SK-N-SH (cell line): Measurements from ENCODE around the gene FAM184B. TPM values are rescaled to one million over a fixed set of nuclear protein-coding genes. Genes with fewer than 3 reads are reported as not detected.

ENCODE experiments used
- CTCF ChIA-PET: fragments of 300-600, 350-600 bp; formaldehyde crosslinking; extraction: SDS; loops from one replicate; lab custom pipeline; 2021; lab: Yijun Ruan, JAX
- POLR2A ChIA-PET: fragments of 350-600 bp; sonication (Branson Sonifier 250); formaldehyde crosslinking; extraction: SDS; loops from one replicate; lab custom pipeline; 2020; ENCODE audit warnings: antibody characterized with exemption, inconsistent platforms; lab: Yijun Ruan, JAX
- DNase-seq: peaks from one replicate; pipeline ENCODE4 v3.0.0; 2012
- H2AFZ ChIP-seq: fragments of 200-600 bp; sonication (generic); 2 replicates; pipeline ENCODE4 v1.8.1; 2016; ENCODE audit warnings: antibody characterized with exemption, mild to moderate bottlenecking, low read depth
- H3F3A ChIP-seq: fragments of 200-600 bp; sonication (generic); replicated peaks from 2 replicates; pipeline ENCODE3; 2016; ENCODE audit warnings: antibody characterized with exemption, mild to moderate bottlenecking; ENCODE audit not compliant: insufficient read depth
- H3K27ac ChIP-seq, 2 experiments: fragments of 200-500 bp in 1 of 2; fragments of 200-600 bp in 1 of 2; sonication (Bioruptor generic) in 1 of 2; sonication (generic), shearing (Covaris generic) in 1 of 2; 2 replicates each; pipeline versions ENCODE4 v1.5.1 to v1.6.1; 2014 to 2016; ENCODE audit warnings: low read depth in 2 of 2, inconsistent platforms in 1 of 2, low read length in 1 of 2, mild to moderate bottlenecking in 1 of 2, mixed read lengths in 1 of 2
- H3K27me3 ChIP-seq: fragments of 200-600 bp; sonication (generic), shearing (Covaris generic); 2 replicates; pipeline ENCODE4 v1.6.1; 2016; ENCODE audit warnings: mixed run types; ENCODE audit not compliant: insufficient read depth
- H3K36me3 ChIP-seq, 2 experiments: fragments of 200-500 bp in 1 of 2; fragments of 200-600 bp in 1 of 2; sonication (Bioruptor generic) in 1 of 2; sonication (generic) in 1 of 2; replicated peaks in 1 of 2; 2 replicates each; pipeline versions ENCODE3 to v1.5.1; 2014 to 2016; ENCODE audit warnings: low read length in 1 of 2, mild to moderate bottlenecking in 1 of 2; ENCODE audit not compliant: insufficient read depth in 2 of 2, control insufficient read depth in 1 of 2
- H3K4me1 ChIP-seq, 2 experiments: fragments of 200-500 bp in 1 of 2; fragments of 200-600 bp in 1 of 2; sonication (Bioruptor generic) in 1 of 2; sonication (generic), shearing (Covaris generic) in 1 of 2; 2 replicates each; pipeline versions ENCODE4 v1.5.1 to v1.6.1; 2014 to 2016; ENCODE audit warnings: low read depth in 1 of 2, low read length in 1 of 2, mixed run types in 1 of 2; ENCODE audit not compliant: insufficient read depth in 2 of 2, control insufficient read depth in 1 of 2
- H3K4me2 ChIP-seq: fragments of 200-600 bp; sonication (generic), shearing (Covaris generic); 2 replicates; pipeline ENCODE4 v1.6.1; 2017; ENCODE audit warnings: mixed run types
- H3K4me3 ChIP-seq, 2 experiments: fragments of 200-500 bp in 1 of 2; fragments of 200-600 bp in 1 of 2; sonication (Bioruptor generic) in 1 of 2; sonication (generic), shearing (Covaris generic) in 1 of 2; 2 replicates each; pipeline versions ENCODE4 v1.5.1 to v1.8.1; 2014 to 2016; ENCODE audit warnings: low read depth in 2 of 2, inconsistent platforms in 1 of 2, low read length in 1 of 2, mild to moderate bottlenecking in 1 of 2, mixed read lengths in 1 of 2, moderate library complexity in 1 of 2
- H3K79me2 ChIP-seq: fragments of 200-600 bp; sonication (generic); 2 replicates; pipeline ENCODE4 v1.8.1; 2017; ENCODE audit warnings: mild to moderate bottlenecking; ENCODE audit not compliant: insufficient read depth
- H3K9ac ChIP-seq: fragments of 200-600 bp; sonication (generic); 2 replicates; pipeline ENCODE4 v1.6.1; 2017; ENCODE audit warnings: mixed run types
- H3K9me2 ChIP-seq: fragments of 200-600 bp; sonication (generic); 2 replicates; pipeline ENCODE4 v1.6.1; 2017; ENCODE audit warnings: mixed run types
- H3K9me3 ChIP-seq: fragments of 200-600 bp; sonication (generic); 2 replicates; pipeline ENCODE4 v1.6.1; 2017; ENCODE audit warnings: mixed run types, mild to moderate bottlenecking, moderate library complexity
- H4K20me1 ChIP-seq: fragments of 200-600 bp; sonication (generic); 2 replicates; pipeline ENCODE4 v1.6.1; 2017; ENCODE audit warnings: mild to moderate bottlenecking, mixed run types; ENCODE audit not compliant: insufficient read depth
- CTCF ChIP-seq: fragments of 200-600 bp; sonication (generic); IDR thresholded peaks from 2 replicates; pipeline ENCODE4 v1.6.1; 2017; ENCODE audit warnings: antibody characterized with exemption, mild to moderate bottlenecking, moderate library complexity
- EP300 ChIP-seq, 2 experiments: IDR thresholded peaks; 2 replicates each; pipeline versions ENCODE4 v1.4.0 to v1.6.1; 2012; ENCODE audit warnings: borderline replicate concordance in 1 of 2, low read depth in 1 of 2, low read length in 1 of 2
- GABPA ChIP-seq: IDR thresholded peaks from 2 replicates; pipeline ENCODE4 v1.4.0; 2012; ENCODE audit warnings: low read depth, mild to moderate bottlenecking
- IRF3 ChIP-seq: fragments of 150-350 bp; IDR thresholded peaks from 2 replicates; pipeline ENCODE4 v1.6.1; 2016; ENCODE audit warnings: mild to moderate bottlenecking, low read depth, low read length
- MAX ChIP-seq: IDR thresholded peaks from 2 replicates; pipeline ENCODE4 v1.4.0; 2012; ENCODE audit warnings: low read depth
- PBX3 ChIP-seq: IDR thresholded peaks from 2 replicates; pipeline ENCODE4; 2012
- POLR2AphosphoS5 ChIP-seq: IDR thresholded peaks from 2 replicates; pipeline ENCODE4 v1.6.1; 2012; ENCODE audit warnings: low read depth, low read length
- RAD21 ChIP-seq: IDR thresholded peaks from 2 replicates; pipeline ENCODE4 v1.6.1; 2012; ENCODE audit warnings: mild to moderate bottlenecking, low read length
- RFX5 ChIP-seq: IDR thresholded peaks from 2 replicates; pipeline ENCODE4 v1.6.1; 2012; ENCODE audit warnings: mild to moderate bottlenecking, improper control_type of control experiment, low read length
- RXRA ChIP-seq: IDR thresholded peaks from 2 replicates; pipeline ENCODE4 v1.4.0; 2012; ENCODE audit warnings: low read depth, mild to moderate bottlenecking, borderline replicate concordance
- SIN3A ChIP-seq: IDR thresholded peaks from 2 replicates; pipeline ENCODE4 v1.6.1; 2012; ENCODE audit warnings: low read depth, mild to moderate bottlenecking, low read length, moderate library complexity, borderline replicate concordance
- USF1 ChIP-seq: IDR thresholded peaks from 2 replicates; pipeline ENCODE4 v1.4.0; 2012; ENCODE audit warnings: low read depth, borderline replicate concordance
- WGBS: methylation state at CpG from one replicate; pipeline ENCODE4 v1.1.6; 2017; ENCODE audit warnings: low lambda C conversion rate; 5-methylcytosine and 5-hydroxymethylcytosine counted together
- polyA plus RNA-seq, 3 experiments: library from polyadenylated mRNA; depleted of rRNA; stranded (reverse); fragments of >200 nt; gene quantifications; 2 replicates each; pipeline ENCODE4 v1.2.3, GENCODE V29; 2012

FAM184B gene
- polyA plus RNA-seq, 1 of the 3 experiments (the other 2 are of a cell fraction): not detected

GRCh38 chr4:17665852-17666251 lies 115.6 kb downstream of the FAM184B start:
- Histone ChIP-seq H3K9me2 (no peaks in the 10 kb centered on the region), H3K9ac (no peak overlapping the region), H3K4me2 (no peak overlapping the region), H3K9me3 (no peaks in the 10 kb centered on the region), H3K27me3 (no peaks in the 10 kb centered on the region), H3K4me1 (peaks cover 0 to 27% of the 10 kb centered on the region in 2 experiments; a peak in 2 of 4 replicates), H3K36me3 (no peaks in the 10 kb centered on the region), H3F3A (no peaks in the 10 kb centered on the region), H3K4me3 (no peak overlapping the region), H3K79me2 (no peaks in the 10 kb centered on the region), H2AFZ (no peak overlapping the region), H3K27ac (no peak overlapping the region), H4K20me1 (no peaks in the 10 kb centered on the region)
- DNase-seq: no peak
- ChIA-PET CTCF (no interaction called here), POLR2A (no interaction called here)
- no peak for TF ChIP-seq RAD21
- no peak for TF ChIP-seq RFX5
- no peak for TF ChIP-seq CTCF
- no peak for TF ChIP-seq POLR2AphosphoS5
- TF ChIP-seq EP300 (IDR thresholded peaks at IDR 0.05; ENCODE audit: borderline replicate concordance in 1 of 2, low read depth in 1 of 2, low read length in 1 of 2): no peak
- no peak for TF ChIP-seq RXRA
- no peak for TF ChIP-seq SIN3A
- no peak for TF ChIP-seq PBX3
- TF ChIP-seq IRF3: no peak
- no peak for TF ChIP-seq MAX
- WGBS: 22% methylated on average over 3 of the region's 3 CpGs

- Histone ChIP-seq H3K4me1 (peaks cover 0 to 24% of the 10 kb centered on the region in 2 experiments; a peak in 2 of 4 replicates), H3K9me2 (no peaks in the 10 kb centered on the region), H3K4me3 (no peak overlapping the region), H3F3A (no peaks in the 10 kb centered on the region), H3K9ac (no peak overlapping the region), H3K27ac (no peak overlapping the region), H3K36me3 (no peaks in the 10 kb centered on the region), H4K20me1 (no peaks in the 10 kb centered on the region), H3K79me2 (no peaks in the 10 kb centered on the region), H2AFZ (no peak overlapping the region), H3K9me3 (no peaks in the 10 kb centered on the region), H3K27me3 (no peaks in the 10 kb centered on the region)
- CTCF ChIA-PET: no interaction called here
- no peak for DNase-seq
- TF ChIP-seq USF1 (no peak), EP300 (IDR thresholded peaks at IDR 0.05; ENCODE audit: borderline replicate concordance in 1 of 2, low read depth in 1 of 2, low read length in 1 of 2) (no peak), GABPA (no peak), CTCF (no peak)
- TF ChIP-seq, all 33 proteins: peak for 0
- POLR2A ChIA-PET: no interaction called here
- 11% methylated on average over 1 of the region's 1 CpG for WGBS
- H3K4me2 ChIP-seq: no peak overlapping the region
These were observed 116.1 kb downstream of the FAM184B start for GRCh38 chr4:17665346-17665745.
